GM20431 (cell line): ENCODE measurements around the gene TANC1.

ENCODE experiments used
- in situ Hi-C: fragments of 300-500 bp; cut with MseI, MboI; formaldehyde crosslinking; loops from one replicate; pipeline ENCODE4 v1.15.0; 2020; ENCODE audit warnings: low sequenced_read_pairs; ENCODE audit not compliant: unreplicated experiment

TANC1 gene

GRCh38 chr2:159175182-159175581, 206.7 kb downstream of the TANC1 start:
- in situ Hi-C loops, result no loop called here

- in situ Hi-C loops, result no loop called here
These were observed 207.5 kb downstream of the TANC1 start for GRCh38 chr2:159175927-159176326.

- in situ Hi-C loops, result no loop called here
These were observed 208.1 kb downstream of the TANC1 start for GRCh38 chr2:159176555-159176954.

GRCh38 chr2:159177357-159177756, 208.9 kb downstream of the TANC1 start:
- in situ Hi-C loops, result no loop called here

GRCh38 chr2:159177957-159178356, 209.5 kb downstream of the TANC1 start:
- in situ Hi-C loops, result no loop called here

GRCh38 chr2:159179096-159179495, 210.7 kb downstream of the TANC1 start:
- in situ Hi-C loops, result no loop called here

GRCh38 chr2:159179696-159180095, 211.3 kb downstream of the TANC1 start:
- in situ Hi-C loops, result no loop called here

- in situ Hi-C loops, result no loop called here
These were observed 214.9 kb downstream of the TANC1 start for GRCh38 chr2:159183346-159183745.

- in situ Hi-C loops, result no loop called here
These were observed 217.1 kb downstream of the TANC1 start for GRCh38 chr2:159185401-159186130.

GRCh38 chr2:159186462-159186861, 218.0 kb downstream of the TANC1 start:
- in situ Hi-C loops, result no loop called here

- in situ Hi-C loops, result no loop called here
These were observed 218.7 kb downstream of the TANC1 start for GRCh38 chr2:159187106-159187505.

GRCh38 chr2:159188449-159188848, 220.0 kb downstream of the TANC1 start:
- in situ Hi-C loops, result no loop called here

GRCh38 chr2:159192371-159192918, 224.0 kb downstream of the TANC1 start:
- in situ Hi-C loops, result no loop called here

- in situ Hi-C loops, result no loop called here
These were observed 225.4 kb downstream of the TANC1 start for GRCh38 chr2:159193791-159194190.

- in situ Hi-C loops, result no loop called here
These were observed 225.8 kb downstream of the TANC1 start for GRCh38 chr2:159194241-159194640.

- in situ Hi-C loops, result no loop called here
These were observed 227.3 kb downstream of the TANC1 start for GRCh38 chr2:159195697-159196096.

GRCh38 chr2:159196393-159196925, 228.0 kb downstream of the TANC1 start:
- in situ Hi-C loops, result no loop called here

GRCh38 chr2:159199236-159199635, 230.8 kb downstream of the TANC1 start:
- in situ Hi-C loops, result no loop called here

- in situ Hi-C loops, result no loop called here
These were observed 231.5 kb downstream of the TANC1 start for GRCh38 chr2:159199761-159200465.

GRCh38 chr2:159200498-159200897, 232.1 kb downstream of the TANC1 start:
- in situ Hi-C loops, result no loop called here
